GM19467 (cell line): ENCODE results near the gene PAX5.

ENCODE experiments used
- ATAC-seq: cut with Tn5 transposase; IDR thresholded peaks from one replicate; pipeline ENCODE4 v1.9.1; 2021; ENCODE audit warnings: mild to moderate bottlenecking, moderate library complexity; ENCODE audit not compliant: unreplicated experiment

PAX5 gene

DNA sequence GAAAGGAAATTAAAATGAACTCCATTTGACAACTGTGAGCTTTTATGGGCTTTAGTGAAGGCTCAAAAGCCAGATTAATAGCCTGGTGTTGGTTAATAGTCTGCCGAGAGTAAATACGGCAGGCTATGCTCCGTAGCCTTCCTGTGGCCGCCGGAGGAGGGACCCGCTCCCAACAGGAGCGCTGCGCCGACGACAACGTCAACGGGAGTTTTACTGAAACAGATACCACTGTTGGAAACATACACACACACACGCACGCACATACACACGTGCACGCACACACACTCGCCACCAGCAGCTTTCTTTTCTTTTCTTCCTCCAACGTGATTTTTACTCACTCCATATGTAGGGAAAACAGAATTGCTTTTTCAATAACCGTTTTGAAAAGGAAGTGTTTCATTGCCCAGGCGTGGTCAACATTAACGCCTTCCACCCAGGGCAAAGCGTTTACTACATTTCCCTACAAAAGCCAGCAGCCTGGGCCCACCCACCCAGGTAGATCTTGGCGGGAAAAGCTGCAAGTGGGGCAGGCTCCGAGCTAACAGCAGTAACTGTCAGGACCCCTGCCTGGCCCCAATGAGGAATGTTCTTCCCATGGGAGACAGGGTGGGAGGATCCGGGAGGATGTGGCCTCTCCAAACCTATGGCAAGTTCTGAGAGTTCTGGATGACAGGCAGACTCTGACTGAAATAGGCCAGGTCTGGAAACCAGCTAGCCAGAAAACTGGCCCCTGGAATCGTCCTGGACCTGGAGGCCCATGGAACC, 72.3 kb downstream of the PAX5 start:
- ATAC-seq, result no peak

DNA sequence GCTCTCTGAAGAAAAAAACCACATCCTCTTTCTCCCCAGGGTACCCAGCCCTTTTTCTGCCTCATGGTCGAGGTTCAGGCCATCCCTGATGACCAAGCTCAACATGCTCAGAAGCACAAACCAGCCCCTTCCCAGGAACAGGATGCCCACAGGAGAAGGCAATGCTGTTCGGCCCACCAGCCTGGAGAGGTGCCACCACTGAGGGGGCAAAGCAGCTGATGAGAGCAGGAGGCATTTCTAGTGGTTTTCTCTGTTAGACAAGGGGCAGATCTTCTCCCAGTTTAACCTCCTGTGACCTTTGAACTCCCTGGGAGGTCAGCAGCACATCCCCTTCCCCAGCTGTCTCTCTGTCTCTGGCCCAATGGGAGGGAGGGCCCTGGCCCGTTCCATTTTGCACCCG, 73.0 kb downstream of the PAX5 start:
- ATAC-seq, result no peak

DNA sequence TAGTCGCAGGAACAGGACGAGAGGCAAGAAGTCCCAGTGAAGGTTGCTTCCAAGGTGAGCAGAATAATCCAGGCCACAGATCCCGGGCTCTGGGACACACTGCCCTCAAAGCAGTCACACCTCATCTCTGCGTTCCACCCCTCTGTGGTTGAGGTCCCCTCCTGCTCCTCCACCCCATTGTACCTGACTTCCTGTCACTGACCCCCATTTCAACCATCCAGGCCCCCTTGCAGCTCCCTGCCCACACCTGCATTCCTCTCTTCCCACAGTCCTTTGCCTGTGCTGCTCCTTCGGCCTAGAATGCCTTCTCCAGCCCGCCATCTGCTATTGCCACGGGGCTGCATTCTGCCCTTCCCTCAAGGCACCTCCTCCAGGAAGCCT, 73.5 kb downstream of the PAX5 start:
- no peak for ATAC-seq

DNA sequence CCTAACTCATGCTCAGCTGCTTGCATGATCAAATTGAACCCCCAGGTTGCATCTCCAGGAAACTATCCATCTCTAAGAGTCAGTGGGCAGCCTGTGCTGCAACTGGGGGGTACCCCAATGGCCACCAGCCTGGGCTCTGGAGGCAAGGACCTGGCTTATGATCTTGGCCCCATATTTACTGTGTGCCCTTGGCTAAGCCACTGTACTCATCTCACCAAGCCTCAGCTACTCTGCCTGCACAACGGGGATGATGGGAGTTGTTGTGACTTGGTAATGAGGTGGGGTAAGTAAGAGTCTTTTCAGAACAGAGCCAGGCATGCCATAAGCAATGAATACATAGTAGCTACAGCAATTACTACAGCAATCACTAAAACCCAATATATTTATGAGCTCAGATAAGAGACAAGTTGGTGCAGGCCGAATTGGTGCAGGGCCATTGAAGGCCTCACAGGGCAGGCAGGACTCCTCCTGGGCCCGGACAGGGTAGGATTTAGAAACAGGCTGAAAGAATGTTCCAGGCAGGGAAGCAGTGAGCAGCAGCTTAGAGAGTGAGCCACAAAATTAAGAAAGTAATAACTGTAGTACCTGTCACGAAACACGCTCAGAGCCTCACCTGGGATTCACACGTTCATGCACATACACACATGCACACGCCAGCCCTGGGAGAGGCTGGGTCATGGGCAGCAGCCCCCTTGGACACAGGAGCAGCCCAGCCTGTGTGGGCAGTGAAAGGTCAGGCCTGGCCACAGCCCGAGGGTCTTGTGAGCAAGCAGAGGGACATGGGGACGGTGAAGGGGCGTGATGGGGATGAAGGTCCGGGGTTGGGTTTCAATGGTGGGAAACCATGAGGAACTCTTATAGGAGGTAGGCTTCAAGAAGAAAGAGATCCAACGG, 74.1 kb downstream of the PAX5 start:
- ATAC-seq, result no peak

DNA sequence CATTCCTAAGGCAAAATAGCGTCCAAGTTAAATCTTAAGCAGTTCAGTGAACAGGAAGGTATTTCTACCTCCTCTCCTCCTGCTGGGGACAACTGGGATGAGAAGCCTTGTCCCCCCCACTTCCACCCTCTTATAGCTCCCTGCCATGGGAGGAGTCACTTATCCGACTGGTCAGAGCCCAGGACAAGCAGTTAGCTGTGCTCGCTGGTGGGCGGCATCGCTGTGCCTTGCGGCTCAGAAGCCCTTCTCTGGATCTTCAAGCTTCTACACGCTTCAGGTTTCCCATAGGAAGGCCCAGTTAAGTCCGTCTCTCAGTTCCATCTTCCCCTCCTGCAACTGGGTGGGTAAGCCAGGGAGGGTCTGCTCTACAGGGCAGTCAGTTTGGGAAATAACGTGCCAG, 77.2 kb downstream of the PAX5 start:
- no peak for ATAC-seq

DNA sequence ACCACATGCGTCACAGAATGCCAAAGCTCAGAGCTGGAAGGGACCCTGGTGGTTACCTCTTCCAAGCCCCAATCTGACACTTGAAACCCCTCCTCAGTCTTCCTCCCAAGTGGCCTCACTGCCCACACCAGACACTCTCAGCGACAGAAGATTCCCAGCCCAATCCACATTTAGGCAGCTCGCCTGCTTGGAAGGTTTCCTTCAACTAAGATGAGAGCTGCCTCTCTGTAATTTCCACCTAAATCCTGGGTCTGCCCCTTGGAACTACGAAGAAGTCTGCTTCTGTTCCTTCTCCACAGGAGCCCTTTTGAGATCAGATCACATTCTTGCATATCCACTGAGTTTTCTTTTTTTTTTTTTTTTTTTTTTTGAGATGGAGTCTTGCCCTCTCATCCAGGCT, 83.7 kb downstream of the PAX5 start:
- no peak for ATAC-seq

DNA sequence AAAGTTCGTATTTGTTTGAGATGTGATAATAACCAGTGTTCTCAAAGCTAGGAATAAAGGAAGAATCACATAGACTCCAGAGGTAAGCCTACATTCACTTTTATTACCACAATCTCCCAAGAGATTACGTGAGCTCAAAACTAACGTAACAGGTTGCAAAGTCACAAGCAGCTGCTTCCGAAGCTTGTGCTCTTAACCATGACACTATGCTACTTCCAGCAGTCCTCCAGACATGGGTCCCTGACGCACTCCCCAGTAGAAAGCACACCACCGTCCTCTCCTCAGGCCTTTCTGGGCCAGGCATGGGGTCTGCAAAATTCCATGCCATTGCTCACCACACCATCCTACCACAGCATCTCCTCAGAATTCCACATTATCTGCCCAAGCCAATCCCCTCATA, 84.6 kb downstream of the PAX5 start:
- ATAC-seq, result no peak

DNA sequence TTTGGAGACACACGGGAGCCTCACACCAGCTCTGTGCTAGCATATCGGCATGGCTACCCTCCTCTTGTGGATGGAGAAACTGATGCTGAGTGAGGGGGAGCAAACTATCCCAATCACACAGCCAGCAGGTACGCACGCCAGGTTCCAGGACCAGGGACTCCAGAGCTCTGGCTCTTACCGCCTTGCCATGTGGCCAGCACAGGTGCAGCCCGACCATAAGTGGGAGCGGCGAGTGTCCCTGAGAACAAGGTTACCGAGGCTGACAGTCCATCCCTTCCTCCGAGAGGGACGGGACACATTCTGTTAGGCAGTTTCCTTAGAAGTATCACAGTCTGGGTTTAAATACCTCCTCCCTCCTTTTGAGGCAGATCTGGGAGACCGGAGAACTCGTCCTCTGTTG, 86.0 kb downstream of the PAX5 start:
- ATAC-seq, result no peak

DNA sequence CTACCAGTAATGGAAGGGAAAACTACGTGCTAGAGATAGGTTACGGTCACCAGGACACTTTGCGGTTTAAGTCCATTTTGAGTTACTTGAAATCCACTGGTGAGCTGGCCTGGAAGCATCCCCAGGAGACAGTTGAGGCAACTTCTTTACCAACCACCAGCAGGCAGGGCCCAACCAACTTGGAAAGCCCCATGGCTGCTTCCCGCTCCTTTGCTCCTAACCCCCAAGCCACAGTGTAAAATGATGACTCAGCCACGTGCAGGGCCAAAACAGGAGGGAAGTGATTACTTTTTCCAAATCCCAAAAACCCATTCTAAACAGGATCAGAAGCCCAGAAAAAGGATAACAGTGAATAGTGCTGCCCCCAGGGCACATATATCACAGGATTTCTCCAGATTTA, 87.4 kb downstream of the PAX5 start:
- ATAC-seq, result no peak

DNA sequence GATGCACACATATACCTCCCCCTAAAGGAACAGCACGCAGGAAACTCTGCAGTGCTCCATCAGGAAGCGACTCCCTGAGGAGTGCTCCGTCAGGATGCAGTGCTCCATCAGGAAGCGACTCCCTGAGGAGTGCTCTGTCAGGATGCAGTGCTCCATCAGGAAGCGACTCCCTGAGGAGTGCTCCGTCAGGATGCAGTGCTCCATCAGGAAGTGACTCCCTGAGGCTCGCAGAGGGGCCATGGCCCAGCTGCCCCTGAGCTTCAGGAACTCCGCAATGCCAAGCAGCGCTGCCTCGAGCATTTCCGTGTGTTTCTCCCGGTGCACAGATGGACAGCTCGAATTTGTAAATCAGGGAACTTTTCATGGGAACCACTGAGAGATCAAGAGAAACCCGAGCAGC, 88.1 kb downstream of the PAX5 start:
- ATAC-seq, result no peak

DNA sequence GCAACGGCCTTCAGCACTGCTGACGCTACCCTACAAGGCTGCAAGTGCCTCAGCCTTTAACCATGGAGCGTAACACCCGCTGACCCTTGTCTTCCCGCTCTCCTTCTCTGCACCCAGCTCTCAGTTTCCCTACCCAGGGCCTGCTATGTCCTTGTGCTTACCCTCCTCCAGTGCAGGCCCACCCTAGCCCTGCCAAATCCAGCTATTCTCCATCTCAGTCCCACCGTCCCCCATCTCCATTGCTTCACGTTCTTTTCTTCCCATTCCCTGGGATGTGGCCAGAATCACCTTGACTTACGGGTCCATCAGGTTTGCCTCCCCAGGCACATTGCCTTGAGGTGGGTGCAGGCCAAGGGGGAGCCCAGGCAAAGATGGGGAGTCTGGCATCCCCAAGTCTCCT, 91.2 kb downstream of the PAX5 start:
- no peak for ATAC-seq

DNA sequence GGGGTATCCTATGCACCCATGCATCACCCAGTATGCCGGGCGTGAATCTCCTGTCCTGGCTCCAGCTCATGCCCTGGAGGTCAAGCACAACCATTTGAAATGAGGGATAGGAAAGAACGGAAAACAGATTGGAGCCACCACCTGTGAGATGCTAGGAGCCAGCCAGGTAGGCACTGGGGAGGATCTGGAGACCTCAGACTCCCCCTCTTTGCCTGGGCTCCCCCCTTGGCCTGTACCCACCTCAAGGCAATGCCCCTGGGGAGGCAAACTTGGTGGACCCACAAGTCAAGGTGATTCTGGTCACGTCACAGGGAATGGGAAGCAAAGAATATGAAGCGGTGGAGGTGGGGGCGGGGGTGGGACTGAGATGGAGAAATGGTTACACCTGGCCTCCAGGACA, 92.6 kb downstream of the PAX5 start:
- ATAC-seq, result no peak

DNA sequence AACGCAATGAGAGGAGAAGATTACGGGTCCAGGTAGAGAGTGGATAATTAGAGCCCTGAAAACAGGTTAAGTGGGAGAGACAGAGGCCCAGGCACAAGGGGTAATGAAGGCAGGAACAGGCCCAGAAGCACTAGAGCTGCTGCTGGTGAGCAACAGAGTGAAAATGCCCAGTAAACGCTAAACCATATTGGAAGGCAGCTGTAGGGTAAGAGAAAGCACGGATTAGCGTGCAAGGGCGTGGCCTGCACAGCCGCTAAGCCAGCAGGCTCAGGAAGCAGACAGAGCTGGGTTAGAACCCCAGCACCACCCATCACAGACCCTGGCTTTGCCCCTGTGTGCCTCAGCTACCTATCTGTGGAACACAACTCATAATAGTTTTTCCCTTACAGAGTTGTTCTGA, 93.2 kb downstream of the PAX5 start:
- no peak for ATAC-seq

DNA sequence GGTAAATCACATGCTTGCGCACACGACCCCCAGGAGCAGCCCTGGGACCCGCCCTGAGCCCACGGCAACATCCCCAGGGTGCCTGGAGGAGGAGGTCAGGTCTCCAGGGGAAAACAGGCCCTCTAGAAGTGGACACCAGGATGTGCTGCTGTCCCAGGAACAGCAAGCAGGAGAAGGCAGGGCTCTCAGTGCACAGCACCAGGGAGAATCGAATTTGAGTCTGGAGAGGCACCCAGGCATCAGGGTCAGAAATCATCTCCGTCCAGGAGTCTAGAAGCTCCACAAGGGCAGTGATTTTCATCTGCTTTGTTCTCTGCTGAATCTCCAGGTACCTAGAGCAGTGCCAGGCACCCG, 93.6 kb downstream of the PAX5 start:
- no peak for ATAC-seq

DNA sequence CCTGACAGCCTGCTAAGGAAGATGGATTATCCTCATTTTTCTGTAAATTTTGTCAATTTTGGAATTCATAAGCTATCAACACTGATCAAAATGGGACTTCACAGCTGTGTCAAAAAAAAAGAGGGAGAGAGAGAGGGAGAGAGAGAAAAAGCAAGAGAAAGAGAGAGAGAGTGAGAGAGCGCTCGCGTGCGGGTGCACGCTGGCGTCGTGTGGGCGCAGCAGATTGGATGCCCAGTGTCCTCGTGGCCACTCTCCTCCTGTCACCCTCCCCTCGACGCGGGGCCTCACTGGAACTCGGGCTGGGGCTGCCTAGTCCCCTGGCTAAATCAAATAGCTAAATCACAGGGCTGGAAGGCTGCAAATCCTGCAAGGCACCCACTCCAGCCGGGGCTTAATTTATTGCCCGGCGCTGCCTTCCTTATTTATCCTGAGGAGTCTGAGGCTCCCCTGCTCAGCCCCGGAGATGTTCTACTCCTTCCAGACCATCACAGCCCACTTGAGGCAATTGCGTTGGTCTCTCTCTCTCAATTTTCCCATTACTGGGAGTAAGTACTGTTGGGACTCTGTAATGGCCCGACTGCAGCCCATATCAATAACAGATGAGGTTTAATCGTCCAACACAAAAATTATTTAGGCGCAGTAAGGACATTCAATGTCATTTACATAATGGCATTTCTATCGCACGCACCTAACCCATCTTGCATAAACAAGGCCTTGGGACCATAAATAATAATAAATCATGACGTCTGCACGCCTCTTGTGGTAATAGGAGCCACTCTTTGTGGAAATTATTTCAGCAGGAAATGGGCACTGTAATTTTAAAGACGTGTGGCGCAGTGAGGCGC, 94.2 kb downstream of the PAX5 start:
- no peak for ATAC-seq

DNA sequence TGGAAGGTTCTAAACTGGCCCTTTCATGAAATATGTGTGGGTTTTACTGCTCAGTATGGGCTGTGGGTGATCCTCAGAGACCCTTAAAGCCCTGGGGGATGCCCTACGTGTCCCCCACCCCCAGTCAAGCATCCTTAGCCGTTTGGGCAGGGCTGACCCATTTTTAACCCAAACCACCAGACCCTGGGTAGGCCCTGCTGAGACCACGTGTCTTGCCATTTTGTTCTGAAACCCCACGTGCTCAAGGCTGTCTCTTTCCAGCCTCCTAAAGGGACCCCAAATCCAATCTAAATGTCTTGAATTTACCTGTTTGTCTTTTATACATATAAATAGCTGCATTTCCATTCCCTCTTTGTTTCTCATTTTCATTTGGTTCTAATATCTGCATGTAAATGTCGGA, 94.9 kb downstream of the PAX5 start:
- no peak for ATAC-seq

DNA sequence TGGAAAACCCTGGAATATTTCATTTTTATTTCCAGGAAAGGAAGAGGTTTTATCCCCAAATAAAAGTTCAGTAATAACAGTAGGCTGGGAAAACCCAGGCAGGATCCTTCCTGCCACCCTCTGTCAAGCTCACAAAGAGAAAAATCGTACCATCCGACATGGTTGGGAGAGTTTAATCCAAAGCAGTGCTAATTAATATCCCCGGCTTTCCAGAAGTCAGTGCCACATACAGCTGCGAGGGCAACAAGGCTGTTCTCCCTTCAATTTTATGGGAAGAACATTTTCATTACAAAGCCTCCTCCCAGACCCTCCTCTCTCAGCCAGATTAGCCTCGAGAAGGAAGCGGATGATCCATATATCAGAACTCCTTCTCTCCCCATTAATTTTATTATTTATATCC, 95.5 kb downstream of the PAX5 start:
- no peak for ATAC-seq

DNA sequence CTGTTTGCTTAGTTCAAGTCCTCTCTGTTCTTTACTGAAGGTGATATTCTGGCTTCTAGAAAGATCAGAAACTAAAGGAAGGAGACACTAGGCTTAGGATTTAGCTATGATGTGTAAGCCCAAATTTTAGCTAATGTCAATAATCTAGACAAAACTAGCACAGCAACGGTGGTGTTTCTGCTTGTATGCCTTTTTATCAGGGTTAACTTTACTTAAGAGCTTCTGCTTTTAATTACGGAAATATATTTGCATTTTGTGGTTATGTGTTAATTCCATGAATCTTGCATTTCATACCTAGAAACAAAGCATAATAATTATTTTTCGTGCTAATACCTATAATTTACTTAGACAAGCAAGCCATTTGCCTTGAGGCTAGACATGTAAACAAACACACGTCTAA, 96.1 kb downstream of the PAX5 start:
- no peak for ATAC-seq

DNA sequence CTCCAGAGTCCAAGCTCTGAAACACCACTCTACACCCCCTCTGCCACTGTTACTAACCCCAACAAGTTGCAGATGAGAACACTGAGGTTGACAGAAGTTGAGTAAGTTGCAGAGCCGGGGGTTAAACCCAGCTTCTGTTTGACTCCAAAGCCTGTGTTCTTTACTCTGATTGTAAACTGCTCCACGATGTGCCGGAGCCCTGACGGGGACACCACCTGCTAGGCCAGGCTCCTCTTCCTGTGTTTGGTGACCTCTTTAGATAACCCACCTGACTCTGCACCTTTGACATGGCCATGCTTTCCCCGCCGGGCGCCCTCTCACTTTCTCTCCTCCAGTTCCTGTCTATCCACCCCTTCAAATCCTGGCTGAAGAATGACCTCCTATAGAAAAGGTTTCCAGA, 96.7 kb downstream of the PAX5 start:
- ATAC-seq, result no peak

DNA sequence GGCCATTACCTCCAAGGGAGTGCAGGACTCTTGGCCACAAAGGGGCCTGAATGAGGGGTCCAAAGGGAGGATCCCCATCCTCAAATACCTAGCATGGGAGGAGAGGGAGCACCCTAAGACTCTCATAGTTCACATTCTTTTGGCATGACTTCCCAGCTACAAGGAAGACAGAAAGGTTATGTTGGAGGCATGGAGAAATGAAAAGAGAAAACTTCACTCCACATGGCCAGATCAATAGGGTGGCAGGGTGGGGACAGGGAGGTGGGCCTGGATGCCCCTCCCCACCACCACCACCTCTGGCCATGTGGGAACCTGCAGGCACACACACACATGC, 97.6 kb downstream of the PAX5 start:
- no peak for ATAC-seq

DNA sequence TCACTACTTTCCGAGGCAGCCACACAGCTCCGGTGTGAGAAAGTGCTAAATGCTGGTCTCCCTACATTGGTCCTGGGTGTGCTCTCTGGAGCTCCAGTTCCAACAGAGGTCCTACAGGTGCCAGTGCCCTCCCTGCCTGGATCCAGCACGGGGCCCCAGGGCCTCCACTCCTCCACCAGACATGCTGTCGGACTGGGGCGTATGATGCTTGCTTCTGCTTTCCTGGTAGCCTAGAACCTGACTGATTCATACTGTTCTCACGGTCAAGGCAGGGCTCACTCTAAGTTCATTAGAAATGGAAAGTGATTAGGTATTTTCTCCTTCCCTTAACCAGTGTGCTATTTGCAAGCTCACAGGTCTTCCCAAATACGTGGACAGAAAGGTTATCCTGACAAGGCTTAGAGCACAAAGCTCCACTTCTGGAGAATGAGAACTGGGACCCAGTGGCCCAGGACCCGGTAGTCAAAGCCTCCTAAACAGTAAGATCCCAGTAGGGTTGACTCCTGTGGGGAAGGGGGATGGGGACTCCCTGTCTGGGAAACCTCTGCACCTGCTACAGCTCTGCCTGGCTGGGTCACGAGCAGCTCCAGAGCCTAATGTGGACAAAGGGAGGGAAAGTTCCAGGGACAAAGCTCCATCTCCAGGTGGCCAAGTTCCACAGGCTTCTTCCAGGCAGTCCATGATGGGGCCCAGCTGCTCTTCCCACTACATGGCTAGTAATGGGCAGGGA, 98.1 kb downstream of the PAX5 start:
- ATAC-seq, result no peak
